ENCODE results near the gene DPP8. TPM values are rescaled to one million over a fixed set of nuclear protein-coding genes. Genes with fewer than 3 reads are reported as not detected.
A peak's percentile ranks its signal among the peaks of the same experiment; 100 is the strongest.

The DPP8 gene
- total and polyA plus RNA-seq, 10 donors, result 6.0 to 74.6 (median 53.2) TPM

- intact Hi-C loops (cut with DNase I; ENCODE audit: low total_unique reads), result no loop called here
- Histone ChIP-seq H3K9me3 (no peaks in the 10 kb centered on the region), H3K27ac (no peak overlapping the region), H3K4me3 (no peak overlapping the region), H3K27me3 (replicated peaks in 1 of 7) (peaks cover 0 to 48% (median 31%) of the 10 kb centered on the region in 7 donors), H3K36me3 (no peaks in the 10 kb centered on the region), H3K4me1 (peaks cover 0 to 28% (median 21%) of the 10 kb centered on the region in 6 donors)
- 85 to 93% (median 87%) methylated on average over 9 of the region's 9 CpGs for WGBS, 5 donors
- no peak for DNase-seq
- TF ChIP-seq CTCF (IDR thresholded peaks at IDR 0.05 in 8 of 11, conservative IDR thresholded peaks at IDR 0.05 in 3 of 11) (no peak), POLR2A (IDR thresholded peaks at IDR 0.05) (no peak), POLR2AphosphoS5 (IDR thresholded peaks at IDR 0.05) (no peak)
These were observed 93.4 kb downstream of the DPP8 start for GRCh38 chr15:65423976-65424679.

GRCh38 chr15:65423150-65423975, 94.1 kb downstream of the DPP8 start:
- whole genome bisulfite sequencing, 5 donors, result 30 to 62% (median 34%) methylated on average over 15 to 28 of the region's 28 CpGs
- peak overlapping the region in 4 of 8 donors; percentile 13 to 72 (median 21) for H3K4me3 ChIP-seq
- intact Hi-C loops (cut with DNase I; ENCODE audit: low total_unique reads), result no loop called here

GRCh38 chr15:65421360-65422215, 95.9 kb downstream of the DPP8 start:
- Histone ChIP-seq H3K36me3 (no peaks in the 10 kb centered on the region), H3K4me3 (peak overlapping the region in 7 of 8 donors; percentile 32 to 72 (median 41)), H3K9me3 (no peaks in the 10 kb centered on the region), H3K4me1 (peaks cover 0 to 28% (median 21%) of the 10 kb centered on the region in 6 donors), H3K27ac (no peak overlapping the region), H3K27me3 (replicated peaks in 1 of 7) (peaks cover 0 to 74% (median 33%) of the 10 kb centered on the region in 7 donors)
- no peak for TF ChIP-seq POLR2A (IDR thresholded peaks at IDR 0.05)
- TF ChIP-seq POLR2AphosphoS5 (IDR thresholded peaks at IDR 0.05), result no peak
- no peak for TF ChIP-seq CTCF (IDR thresholded peaks at IDR 0.05 in 8 of 11, conservative IDR thresholded peaks at IDR 0.05 in 3 of 11)
- WGBS, 5 donors, result 2 to 4% (median 3%) methylated on average over 26 to 39 of the region's 39 CpGs
- no peak for DNase-seq
- intact Hi-C loops (cut with DNase I; ENCODE audit: low total_unique reads), result no loop called here

More at GRCh38 chr15:65423150-65423975, 94.1 kb downstream of the DPP8 start:
- Histone ChIP-seq H3K4me1 (peaks cover 0 to 28% (median 21%) of the 10 kb centered on the region in 6 donors), H3K36me3 (no peaks in the 10 kb centered on the region), H3K27me3 (replicated peaks in 1 of 7) (peaks cover 0 to 56% (median 33%) of the 10 kb centered on the region in 7 donors), H3K9me3 (no peaks in the 10 kb centered on the region), H3K27ac (no peak overlapping the region)
- no peak for TF ChIP-seq CTCF (IDR thresholded peaks at IDR 0.05 in 8 of 11, conservative IDR thresholded peaks at IDR 0.05 in 3 of 11)
- TF ChIP-seq POLR2A (IDR thresholded peaks at IDR 0.05), result no peak
- DNase-seq, result no peak
